Common myeloid progenitor, CD34-positive (primary cell): ENCODE data around the gene CIC.

Experiments used
- CTCF ChIA-PET: fragments of 350-600 bp; sonication (Branson Sonifier 250); formaldehyde crosslinking; loops from one replicate; lab custom pipeline; 2021; ENCODE audit warnings: antibody characterized with exemption; lab: Charles Lee
- POLR2A ChIA-PET: fragments of 350-600 bp; sonication (Branson Sonifier 250); formaldehyde crosslinking; loops from one replicate; lab custom pipeline; 2021; ENCODE audit warnings: antibody characterized with exemption; lab: Charles Lee
- DNase-seq, 3 donors: peaks; one replicate each; pipeline versions ENCODE4 v3.0.0 to v3.0.0-alpha.2; 2013
- H3K27ac ChIP-seq, 2 experiments: 1 replicate in 1 of 2; 2 replicates in 1 of 2; pipeline ENCODE4 v1.7.0; 2013; ENCODE audit warnings: inconsistent platforms in 2 of 2, low read length in 2 of 2, mild to moderate bottlenecking in 2 of 2, low read depth in 1 of 2, moderate library complexity in 1 of 2; ENCODE audit not compliant: severe bottlenecking in 2 of 2, insufficient read depth in 1 of 2, poor library complexity in 1 of 2
- H3K27me3 ChIP-seq, 5 experiments: replicated peaks in 2 of 5; 1 replicate in 3 of 5; 2 replicates in 2 of 5; pipeline versions ENCODE4 v1.6.1 to v1.7.0; 2013; ENCODE audit warnings: low read length in 4 of 5, mild to moderate bottlenecking in 2 of 5, moderate library complexity in 2 of 5, inconsistent platforms in 1 of 5; ENCODE audit not compliant: insufficient read depth in 5 of 5, control insufficient read depth in 4 of 5
- H3K36me3 ChIP-seq, 4 experiments: 1 replicate in 2 of 4; 2 replicates in 2 of 4; pipeline versions ENCODE4 v1.6.1 to v1.7.0; 2013; ENCODE audit warnings: low read length in 3 of 4, control low read depth in 1 of 4, mild to moderate bottlenecking in 1 of 4; ENCODE audit not compliant: control insufficient read depth in 4 of 4, insufficient read depth in 4 of 4
- H3K4me1 ChIP-seq, 4 experiments: 1 replicate in 3 of 4; 2 replicates in 1 of 4; pipeline versions ENCODE4 v1.6.1 to v1.7.1; 2013; ENCODE audit warnings: low read length in 3 of 4, mild to moderate bottlenecking in 3 of 4, control low read depth in 1 of 4, inconsistent platforms in 1 of 4, moderate library complexity in 1 of 4; ENCODE audit not compliant: control insufficient read depth in 4 of 4, insufficient read depth in 4 of 4; ENCODE audit errors: control extremely low read depth in 1 of 4
- H3K4me3 ChIP-seq, 7 experiments: 1 replicate in 4 of 7; 2 replicates in 3 of 7; pipeline versions ENCODE4 v1.5.1 to v1.7.0; 2013; ENCODE audit warnings: mild to moderate bottlenecking in 7 of 7, low read length in 6 of 7, moderate library complexity in 6 of 7, inconsistent platforms in 2 of 7, low read depth in 2 of 7, control low read depth in 1 of 7; ENCODE audit not compliant: insufficient read depth in 4 of 7, control insufficient read depth in 1 of 7; ENCODE audit errors: extremely low read depth in 1 of 7
- H3K9me3 ChIP-seq, 5 experiments: 1 replicate in 4 of 5; 2 replicates in 1 of 5; pipeline versions ENCODE4 v1.6.1 to v1.7.1; 2013; ENCODE audit warnings: low read length in 4 of 5, mild to moderate bottlenecking in 2 of 5, inconsistent platforms in 1 of 5, low read depth in 1 of 5, moderate library complexity in 1 of 5; ENCODE audit not compliant: control insufficient read depth in 4 of 5, insufficient read depth in 2 of 5; ENCODE audit errors: control extremely low read depth in 1 of 5
- WGBS: methylation state at CpG from one replicate; pipeline ENCODE4 v1.1.5; 2013; ENCODE audit not compliant: insufficient coverage; 5-methylcytosine and 5-hydroxymethylcytosine counted together

CIC gene

DNA sequence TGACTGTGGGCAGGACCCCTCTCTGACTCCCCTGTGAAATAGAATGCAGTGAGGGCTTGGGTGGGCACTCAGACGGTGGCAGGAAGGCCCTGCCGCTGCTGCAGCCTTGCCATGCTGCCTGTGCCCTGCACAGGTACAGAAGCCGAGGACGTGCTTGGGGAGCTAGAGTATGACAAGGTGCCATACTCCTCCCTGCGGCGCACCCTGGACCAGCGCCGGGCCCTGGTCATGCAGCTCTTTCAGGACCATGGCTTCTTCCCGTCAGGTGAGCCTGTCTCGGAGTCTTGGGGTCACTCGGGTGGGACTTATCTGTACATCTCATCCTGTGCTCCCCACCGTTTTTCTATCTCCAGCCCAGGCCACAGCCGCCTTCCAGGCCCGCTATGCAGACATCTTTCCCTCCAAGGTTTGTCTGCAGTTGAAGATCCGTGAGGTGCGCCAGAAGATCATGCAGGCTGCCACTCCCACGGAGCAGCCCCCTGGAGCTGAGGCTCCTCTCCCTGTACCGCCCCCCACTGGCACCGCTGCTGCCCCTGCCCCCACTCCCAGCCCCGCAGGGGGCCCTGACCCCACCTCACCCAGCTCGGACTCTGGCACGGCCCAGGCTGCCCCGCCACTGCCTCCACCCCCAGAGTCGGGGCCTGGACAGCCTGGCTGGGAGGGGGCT, 25.6 kb downstream of the CIC start:
- DNase-seq: no peak
- H3K9me3 ChIP-seq: no peaks in the 10 kb centered on the region
- peaks cover 13 to 76% (median 50%) of the 10 kb centered on the region in 4 experiments for H3K36me3 ChIP-seq
- CTCF ChIA-PET: interaction anchor here (0.6 to 6.2 kb wide), 7 partner anchors 43 to 193 kb away, joined by 3 to 30 read pairs (median 3); no protein-coding TSS in a partner anchor
- H3K27ac ChIP-seq: no peak overlapping the region
- 90% methylated on average over 20 of the region's 24 CpGs for WGBS
- H3K4me3 ChIP-seq: no peak overlapping the region
- POLR2A ChIA-PET: interaction anchor here (1.0 to 1.3 kb wide), 2 partner anchors 52 to 162 kb away, joined by 3 to 4 read pairs; partner anchors contain the start of gene POU2F2
- no peaks in the 10 kb centered on the region for H3K27me3 ChIP-seq
- H3K4me1 ChIP-seq: no peaks in the 10 kb centered on the region

DNA sequence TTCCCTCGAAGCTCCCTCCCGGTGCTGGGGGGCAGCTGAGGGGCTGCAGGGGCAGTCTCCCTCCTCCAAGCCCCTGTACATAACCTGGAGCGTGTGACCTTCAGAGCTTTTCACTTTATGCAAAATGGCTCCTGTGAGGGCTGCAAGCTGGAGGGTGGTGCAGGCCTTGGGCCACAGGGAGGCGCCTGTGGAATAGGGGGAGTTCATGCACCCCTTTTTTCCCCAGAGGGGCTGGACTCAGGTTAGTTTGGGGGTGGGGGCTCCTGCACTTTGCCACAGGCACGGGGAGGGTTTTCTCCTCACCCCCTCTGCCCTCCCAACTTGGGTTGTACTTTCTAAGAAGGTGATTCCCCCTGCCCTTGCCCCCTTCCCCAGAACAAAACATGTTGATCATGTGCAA, 26.3 kb downstream of the CIC start:
- peaks cover 13 to 72% (median 47%) of the 10 kb centered on the region in 4 experiments for H3K36me3 ChIP-seq
- 80% methylated on average over 3 of the region's 5 CpGs for WGBS
- no peaks in the 10 kb centered on the region for H3K9me3 ChIP-seq
- no peak overlapping the region for H3K27ac ChIP-seq
- ChIA-PET POLR2A (interaction anchor here (1.3 kb wide), 1 partner anchor 163 kb away, joined by 4 read pairs; the partner anchor contains the start of gene POU2F2), CTCF (interaction anchor here (0.6 to 6.2 kb wide), 10 partner anchors 16 to 193 kb away, joined by 3 to 30 read pairs (median 4); no protein-coding TSS in a partner anchor)
- H3K4me1 ChIP-seq: no peaks in the 10 kb centered on the region
- H3K27me3 ChIP-seq: no peaks in the 10 kb centered on the region
- H3K4me3 ChIP-seq: no peak overlapping the region
- no peak for DNase-seq

DNA sequence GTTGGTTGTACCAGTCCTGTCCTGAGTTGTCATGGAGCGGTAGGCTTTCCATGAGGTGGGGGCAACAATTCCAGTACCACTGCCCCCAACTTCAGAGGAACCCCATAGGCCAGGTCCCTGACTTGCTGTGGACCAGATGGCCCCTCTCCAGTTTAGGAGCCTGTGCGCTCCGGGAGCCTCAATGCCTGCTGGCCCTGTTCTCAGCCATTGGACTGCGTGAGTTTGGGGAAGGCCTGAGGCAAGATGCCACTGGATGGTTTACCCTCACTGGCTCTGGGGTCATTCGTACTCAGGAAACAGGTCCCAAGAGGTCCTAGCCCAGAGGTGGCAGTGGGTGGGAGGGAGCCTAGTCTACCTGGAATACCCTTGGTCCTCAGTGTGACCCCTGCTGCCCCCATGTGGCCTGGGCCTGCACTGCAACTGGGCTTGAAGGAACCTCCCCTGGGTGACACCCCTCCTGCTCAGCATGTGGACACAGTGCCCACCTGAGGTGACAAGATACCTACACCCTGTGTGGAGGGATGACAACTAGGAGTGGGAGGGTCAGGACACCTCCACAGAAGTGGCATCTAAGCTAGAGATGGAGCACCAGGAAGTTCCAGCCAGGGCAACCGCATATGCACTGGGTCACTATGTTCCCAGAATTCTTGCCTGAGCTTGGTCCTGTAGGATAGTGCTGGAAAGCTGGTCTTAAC, 26.9 kb downstream of the CIC start:
- H3K27me3 ChIP-seq: no peaks in the 10 kb centered on the region
- POLR2A ChIA-PET: interaction anchor here (1.3 kb wide), 1 partner anchor 164 kb away, joined by 4 read pairs; the partner anchor contains the start of gene POU2F2
- peak; percentile 64 to 80 (median 71) for DNase-seq
- CTCF ChIA-PET: interaction anchor here (0.5 to 6.2 kb wide), 21 partner anchors 10 to 194 kb away, joined by 3 to 30 read pairs (median 3); no protein-coding TSS in a partner anchor
- peaks cover 13 to 65% (median 41%) of the 10 kb centered on the region in 4 experiments for H3K36me3 ChIP-seq
- no peaks in the 10 kb centered on the region for H3K9me3 ChIP-seq
- H3K4me3 ChIP-seq: no peak overlapping the region
- 84% methylated on average over 6 of the region's 6 CpGs for WGBS
- H3K4me1 ChIP-seq: no peaks in the 10 kb centered on the region
- H3K27ac ChIP-seq: no peak overlapping the region

DNA sequence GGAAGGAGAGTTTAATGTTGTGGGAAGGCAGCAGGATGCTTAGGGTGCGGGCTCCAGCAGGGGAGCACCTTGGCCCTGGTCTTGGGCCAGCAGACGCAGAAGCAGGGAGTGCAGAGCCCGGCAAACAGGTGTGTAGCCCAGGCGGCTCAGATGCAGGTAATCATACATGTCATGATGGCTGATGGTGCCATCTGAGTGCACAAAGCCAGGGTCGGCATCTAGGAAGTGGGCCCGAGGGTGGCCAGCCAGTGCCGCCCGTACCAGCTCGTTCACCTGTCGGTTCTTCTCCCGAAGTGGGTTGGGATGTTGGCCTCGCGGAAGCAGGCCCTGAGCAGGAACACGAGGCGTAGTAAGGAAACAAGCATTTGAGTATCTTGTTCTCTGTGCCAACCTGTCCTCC, 28.0 kb downstream of the CIC start:
- ChIA-PET CTCF (interaction anchor here (0.8 to 6.2 kb wide), 10 partner anchors 8 to 188 kb away, joined by 3 to 30 read pairs (median 6); no protein-coding TSS in a partner anchor), POLR2A (no interaction called here)
- Histone ChIP-seq H3K27me3 (no peaks in the 10 kb centered on the region), H3K4me3 (no peak overlapping the region), H3K27ac (no peak overlapping the region), H3K36me3 (peaks cover 11 to 55% (median 36%) of the 10 kb centered on the region in 4 experiments), H3K4me1 (peaks cover 4 to 10% (median 7%) of the 10 kb centered on the region in 4 experiments), H3K9me3 (no peaks in the 10 kb centered on the region)
- WGBS: 96% methylated on average over 13 of the region's 15 CpGs
- no peak for DNase-seq

DNA sequence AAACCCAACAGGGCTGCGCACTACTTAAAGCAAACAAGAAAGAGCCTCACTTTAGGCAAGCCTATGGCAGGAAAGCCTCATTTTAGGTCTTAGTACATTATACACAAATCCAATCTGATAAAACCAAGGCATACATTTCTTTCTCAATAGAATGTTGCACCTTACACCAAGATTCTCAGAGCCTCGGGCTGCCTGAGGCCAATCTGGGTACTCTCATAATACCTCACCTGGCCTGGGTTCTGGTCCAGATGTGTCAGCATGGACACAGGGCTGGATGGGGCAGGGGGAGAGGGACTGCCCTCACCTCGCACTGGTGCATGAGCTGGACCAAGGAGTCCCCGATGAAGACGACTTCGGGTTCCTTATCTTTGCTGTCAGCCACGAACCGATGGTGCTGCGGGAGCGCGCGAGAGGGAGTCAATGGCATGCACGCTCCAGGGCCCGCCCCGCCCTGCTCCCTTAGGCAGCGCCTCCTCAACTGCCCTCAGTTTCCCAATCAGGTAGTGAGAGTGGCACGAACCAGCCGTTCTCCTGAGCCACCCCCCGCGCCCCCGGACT, 32.7 kb downstream of the CIC start, which contains the start of gene PRR19:
PRR19 (plus strand) TSS at position 487 of the 558 bp plus-strand sequence. CDS start 7,453 bp downstream, outside the sequence.
- peak in 1 of 3 donors; percentile 48 for DNase-seq
- WGBS: 6% methylated on average over 19 of the region's 21 CpGs
- CTCF ChIA-PET: interaction anchor here (0.9 to 2.4 kb wide), 4 partner anchors 12 to 192 kb away, joined by 3 to 6 read pairs (median 4); no protein-coding TSS in a partner anchor
- H3K27ac ChIP-seq: peak within 1 kb of the TSS in 1 of 2 experiments; percentile 49
- H3K4me1 ChIP-seq: peaks cover 4 to 21% (median 18%) of the 10 kb centered on the region in 4 experiments
- no peaks in the 10 kb centered on the region for H3K9me3 ChIP-seq
- POLR2A ChIA-PET: no interaction called here
- peak within 1 kb of the TSS; percentile 45 to 93 (median 83) for H3K4me3 ChIP-seq
- H3K27me3 ChIP-seq: no peaks in the 10 kb centered on the region
- peaks cover 0 to 16% (median 6%) of the 10 kb centered on the region in 4 experiments for H3K36me3 ChIP-seq

DNA sequence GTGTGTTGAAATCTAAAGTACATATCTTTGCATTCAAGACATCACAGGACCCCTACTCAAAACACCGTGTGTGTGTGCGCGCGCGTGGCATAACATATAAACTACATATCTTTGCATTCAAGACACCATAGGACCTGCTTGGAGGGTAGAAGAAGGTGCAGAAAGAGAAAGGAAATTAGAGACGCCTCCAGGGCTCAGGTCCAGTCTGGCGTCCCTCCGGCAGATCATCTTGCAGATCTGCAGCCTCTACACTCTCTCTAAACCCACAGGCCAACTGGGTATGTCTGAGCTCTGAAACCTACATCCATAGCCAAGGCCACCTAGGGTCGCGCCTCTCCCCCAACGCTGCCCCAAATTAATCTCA, 34.0 kb downstream of the CIC start:
- H3K36me3 ChIP-seq: peaks cover 0 to 10% (median 2%) of the 10 kb centered on the region in 4 experiments
- POLR2A ChIA-PET: interaction anchor here (0.6 kb wide), 1 partner anchor 60 kb away, joined by 4 read pairs; no protein-coding TSS in a partner anchor
- no peaks in the 10 kb centered on the region for H3K27me3 ChIP-seq
- peak overlapping the region in 1 of 2 experiments; percentile 49 for H3K27ac ChIP-seq
- peaks cover 4 to 21% (median 18%) of the 10 kb centered on the region in 4 experiments for H3K4me1 ChIP-seq
- no peaks in the 10 kb centered on the region for H3K9me3 ChIP-seq
- 88% methylated on average over 5 of the region's 11 CpGs for WGBS
- no peak for DNase-seq
- peak overlapping the region in 4 of 7 experiments; percentile 38 to 93 (median 79) for H3K4me3 ChIP-seq
- CTCF ChIA-PET: interaction anchor here (0.8 kb wide), 1 partner anchor 13 kb away, joined by 4 read pairs; no protein-coding TSS in a partner anchor
